H1 (cell line): ENCODE results near the gene SEC63.

Experiments used
- POLR2AphosphoS5 ChIP-seq: IDR thresholded peaks from 2 replicates; pipeline ENCODE4 v1.6.1; 2011; ENCODE audit warnings: low read depth, low read length
- SP1 ChIP-seq: IDR thresholded peaks from 2 replicates; pipeline ENCODE4 v1.6.1; 2011; ENCODE audit warnings: low read depth, low read length
- TF ChIP-seq, protein P1 (sequence below), 3 experiments: IDR thresholded peaks; 1 replicate in 2 of 3; 2 replicates in 1 of 3; pipeline versions ENCODE4 v1.5.1 to v1.6.1; 2011; ENCODE audit warnings: low read length in 3 of 3, mild to moderate bottlenecking in 3 of 3, inconsistent platforms in 2 of 3, low read depth in 1 of 3, moderate library complexity in 1 of 3; ENCODE audit not compliant: insufficient read depth in 1 of 3; ENCODE audit errors: control extremely low read depth in 1 of 3

GRCh38 chr6:107973594-107973993 lies 15.6 kb upstream of the SEC63 start:
- TF ChIP-seq SP1, result no peak
- no peak for TF ChIP-seq POLR2AphosphoS5
- TF ChIP-seq, protein P1, sequence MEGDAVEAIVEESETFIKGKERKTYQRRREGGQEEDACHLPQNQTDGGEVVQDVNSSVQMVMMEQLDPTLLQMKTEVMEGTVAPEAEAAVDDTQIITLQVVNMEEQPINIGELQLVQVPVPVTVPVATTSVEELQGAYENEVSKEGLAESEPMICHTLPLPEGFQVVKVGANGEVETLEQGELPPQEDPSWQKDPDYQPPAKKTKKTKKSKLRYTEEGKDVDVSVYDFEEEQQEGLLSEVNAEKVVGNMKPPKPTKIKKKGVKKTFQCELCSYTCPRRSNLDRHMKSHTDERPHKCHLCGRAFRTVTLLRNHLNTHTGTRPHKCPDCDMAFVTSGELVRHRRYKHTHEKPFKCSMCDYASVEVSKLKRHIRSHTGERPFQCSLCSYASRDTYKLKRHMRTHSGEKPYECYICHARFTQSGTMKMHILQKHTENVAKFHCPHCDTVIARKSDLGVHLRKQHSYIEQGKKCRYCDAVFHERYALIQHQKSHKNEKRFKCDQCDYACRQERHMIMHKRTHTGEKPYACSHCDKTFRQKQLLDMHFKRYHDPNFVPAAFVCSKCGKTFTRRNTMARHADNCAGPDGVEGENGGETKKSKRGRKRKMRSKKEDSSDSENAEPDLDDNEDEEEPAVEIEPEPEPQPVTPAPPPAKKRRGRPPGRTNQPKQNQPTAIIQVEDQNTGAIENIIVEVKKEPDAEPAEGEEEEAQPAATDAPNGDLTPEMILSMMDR (IDR thresholded peaks at IDR 0.05; ENCODE audit: control extremely low read depth in 1 of 3, insufficient read depth in 1 of 3, low read depth in 1 of 3, low read length in 3 of 3), result no peak
